Lung (tissue), 12 donors: ENCODE data around the gene SPRTN. TPM values are rescaled to one million over a fixed set of nuclear protein-coding genes. Genes with fewer than 3 reads are reported as not detected.

Experiments
- ATAC-seq: fragments of 200-7000 bp; cut with Tn5 transposase; one replicate; pipeline ENCODE4 v1.9.1; 2020; ENCODE audit warnings: moderate number of reproducible peaks; ENCODE audit not compliant: insufficient read depth, low FRiP score
- DNase-seq, 3 donors: peaks; one replicate each; pipeline ENCODE4 v3.0.0-alpha.2; 2013 to 2017
- H3K27ac ChIP-seq, 2 donors: one replicate each; pipeline ENCODE4 v1.5.1; 2013; ENCODE audit warnings: mild to moderate bottlenecking in 2 of 2, moderate library complexity in 2 of 2, control low read depth in 1 of 2, inconsistent platforms in 1 of 2, low read depth in 1 of 2, low read length in 1 of 2
- H3K27me3 ChIP-seq, 3 donors: one replicate each; pipeline ENCODE4 v1.5.1; 2013; ENCODE audit warnings: low read length in 2 of 3; ENCODE audit not compliant: control insufficient read depth in 3 of 3, insufficient read depth in 3 of 3
- H3K36me3 ChIP-seq, 4 donors: one replicate each; pipeline ENCODE4 v1.5.1; 2013; ENCODE audit warnings: low read length in 4 of 4, mild to moderate bottlenecking in 1 of 4, moderate library complexity in 1 of 4; ENCODE audit not compliant: control insufficient read depth in 4 of 4, insufficient read depth in 4 of 4
- H3K4me1 ChIP-seq, 5 donors: one replicate each; pipeline ENCODE4 v1.5.1; 2013; ENCODE audit warnings: low read length in 5 of 5, mild to moderate bottlenecking in 2 of 5, moderate library complexity in 1 of 5; ENCODE audit not compliant: control insufficient read depth in 5 of 5, insufficient read depth in 5 of 5
- H3K4me3 ChIP-seq: one replicate; pipeline ENCODE4 v1.5.1; 2013; ENCODE audit warnings: mild to moderate bottlenecking, control low read depth, moderate library complexity
- H3K9ac ChIP-seq, 2 donors: one replicate each; pipeline ENCODE4 v1.5.1; 2013; ENCODE audit warnings: low read length in 2 of 2, control low read depth in 1 of 2; ENCODE audit not compliant: insufficient read depth in 1 of 2
- H3K9me3 ChIP-seq, 4 donors: one replicate each; pipeline ENCODE4 v1.5.1; 2013; ENCODE audit warnings: low read length in 3 of 4, mild to moderate bottlenecking in 1 of 4, moderate library complexity in 1 of 4; ENCODE audit not compliant: control insufficient read depth in 4 of 4, insufficient read depth in 3 of 4
- WGBS, 2 donors: extraction: QIAGEN DNeasy Blood & Tissue Kit; methylation state at CpG; one replicate each; pipeline ENCODE4 v1.1.7; 2013; 5-methylcytosine and 5-hydroxymethylcytosine counted together
- polyA plus RNA-seq, 2 donors: library from polyadenylated mRNA; stranded (reverse); fragments of 200-250 nt; gene quantifications; one replicate each; pipeline ENCODE4 v1.2.1, GENCODE V29; 2013
- total RNA-seq, 2 donors: library from RNA; depleted of rRNA in 1 of 2; stranded (reverse); fragments of >200 nt in 1 of 2; gene quantifications; one replicate each; pipeline ENCODE4 v1.2.1, GENCODE V29; 2014 to 2021
- TF ChIP-seq, protein P1 (sequence below): IDR thresholded peaks from 2 replicates; pipeline ENCODE4 v1.5.1; 2012; ENCODE audit warnings: mild to moderate bottlenecking; ENCODE audit errors: control extremely low read depth, extremely low read depth
- donor health status: control.
- donor health status: control.
- donor health status: Bipolar disorder and iron deficiency.
- donor health status: healthy.
- donor health status: DM: yes; HTN: yes; CAD: no.

The SPRTN gene
- total and polyA plus RNA-seq, 4 donors = 3.6 to 13.5 (median 8.9) TPM

DNA sequence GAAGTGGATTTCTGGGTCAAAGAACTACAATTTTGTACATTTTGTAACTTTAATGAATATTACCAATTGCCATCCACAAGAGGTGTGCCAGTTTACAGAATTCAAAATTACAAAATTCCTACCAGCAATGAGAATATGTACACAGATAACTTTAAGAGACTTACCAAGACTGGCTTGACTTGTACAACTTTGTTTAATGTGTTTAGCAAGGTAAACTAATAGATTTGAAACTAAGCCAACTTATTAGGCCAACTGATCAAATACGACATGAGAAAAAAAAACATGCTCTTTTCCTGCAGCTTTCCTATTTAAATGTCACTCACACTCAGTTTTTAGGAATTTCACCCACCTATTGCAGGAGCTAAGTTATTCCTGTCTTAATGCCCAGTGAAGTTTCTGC is 11.8 kb upstream of the SPRTN start:
- peaks cover 0 to 1% (median 0%) of the 10 kb centered on the region in 4 donors for H3K36me3 ChIP-seq
- no peak overlapping the region for H3K9ac ChIP-seq
- ATAC-seq (no peak), DNase-seq (no peak)
- H3K27me3 ChIP-seq = no peaks in the 10 kb centered on the region
- peaks cover 0 to 4% (median 0%) of the 10 kb centered on the region in 5 donors for H3K4me1 ChIP-seq
- 63 to 70% methylated on average over 1 of the region's 1 CpG for WGBS, 2 donors
- no peaks in the 10 kb centered on the region for H3K9me3 ChIP-seq
- TF ChIP-seq, protein P1, sequence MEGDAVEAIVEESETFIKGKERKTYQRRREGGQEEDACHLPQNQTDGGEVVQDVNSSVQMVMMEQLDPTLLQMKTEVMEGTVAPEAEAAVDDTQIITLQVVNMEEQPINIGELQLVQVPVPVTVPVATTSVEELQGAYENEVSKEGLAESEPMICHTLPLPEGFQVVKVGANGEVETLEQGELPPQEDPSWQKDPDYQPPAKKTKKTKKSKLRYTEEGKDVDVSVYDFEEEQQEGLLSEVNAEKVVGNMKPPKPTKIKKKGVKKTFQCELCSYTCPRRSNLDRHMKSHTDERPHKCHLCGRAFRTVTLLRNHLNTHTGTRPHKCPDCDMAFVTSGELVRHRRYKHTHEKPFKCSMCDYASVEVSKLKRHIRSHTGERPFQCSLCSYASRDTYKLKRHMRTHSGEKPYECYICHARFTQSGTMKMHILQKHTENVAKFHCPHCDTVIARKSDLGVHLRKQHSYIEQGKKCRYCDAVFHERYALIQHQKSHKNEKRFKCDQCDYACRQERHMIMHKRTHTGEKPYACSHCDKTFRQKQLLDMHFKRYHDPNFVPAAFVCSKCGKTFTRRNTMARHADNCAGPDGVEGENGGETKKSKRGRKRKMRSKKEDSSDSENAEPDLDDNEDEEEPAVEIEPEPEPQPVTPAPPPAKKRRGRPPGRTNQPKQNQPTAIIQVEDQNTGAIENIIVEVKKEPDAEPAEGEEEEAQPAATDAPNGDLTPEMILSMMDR = no peak
- no peak overlapping the region for H3K27ac ChIP-seq
- H3K4me3 ChIP-seq = no peak overlapping the region

DNA sequence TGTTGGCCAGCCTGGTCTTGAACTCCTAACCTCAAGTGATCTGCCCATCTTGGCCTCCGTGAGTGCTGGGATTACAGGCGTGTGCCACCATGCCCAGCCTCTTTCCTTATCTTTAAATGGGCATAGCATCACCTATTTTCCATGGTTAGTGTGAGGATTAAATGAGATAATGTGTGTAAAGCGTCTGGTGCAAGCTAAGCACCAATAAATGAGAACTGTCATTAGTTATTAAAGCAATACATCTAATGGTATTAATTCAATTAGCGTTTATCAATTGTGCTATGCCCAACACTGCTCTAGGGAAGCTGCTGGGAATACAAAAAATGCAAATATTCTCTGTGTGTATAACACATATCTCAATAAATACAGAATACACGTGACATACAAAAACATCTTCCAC is 10.5 kb upstream of the SPRTN start:
- TF ChIP-seq, protein P1 = no peak
- DNase-seq = no peak
- peaks cover 0 to 4% (median 0%) of the 10 kb centered on the region in 5 donors for H3K4me1 ChIP-seq
- no peaks in the 10 kb centered on the region for H3K9me3 ChIP-seq
- no peak for ATAC-seq
- peaks cover 0 to 1% (median 0%) of the 10 kb centered on the region in 4 donors for H3K36me3 ChIP-seq
- H3K27ac ChIP-seq = no peak overlapping the region
- no peaks in the 10 kb centered on the region for H3K27me3 ChIP-seq
- no peak overlapping the region for H3K4me3 ChIP-seq
- 88 to 95% methylated on average over 5 of the region's 5 CpGs for whole genome bisulfite sequencing, 2 donors
- H3K9ac ChIP-seq = no peak overlapping the region

DNA sequence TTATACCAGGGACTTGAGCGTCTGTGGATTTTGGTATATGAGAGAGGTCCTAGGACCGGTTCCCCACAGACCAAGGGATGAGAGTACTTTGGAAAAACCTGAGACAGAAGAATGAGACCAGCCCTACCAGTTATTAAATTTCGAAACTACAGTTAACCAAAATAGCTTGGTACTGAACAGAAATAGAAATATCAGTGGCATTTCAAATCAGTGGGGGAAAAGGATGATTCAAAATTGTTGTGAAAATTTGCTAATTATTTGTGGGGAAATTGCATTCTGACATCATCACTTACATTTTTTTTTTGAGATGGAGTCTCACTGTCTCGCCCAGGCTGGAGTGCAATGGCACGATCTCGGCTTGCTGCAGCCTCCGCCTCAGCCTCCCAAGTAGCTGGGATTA is 8.6 kb upstream of the SPRTN start:
- Histone ChIP-seq H3K4me3 (no peak overlapping the region), H3K4me1 (peaks cover 0 to 15% (median 0%) of the 10 kb centered on the region in 5 donors), H3K9me3 (no peaks in the 10 kb centered on the region), H3K36me3 (peaks cover 0 to 1% (median 0%) of the 10 kb centered on the region in 4 donors), H3K9ac (no peak overlapping the region), H3K27me3 (no peaks in the 10 kb centered on the region), H3K27ac (no peak overlapping the region)
- WGBS, 2 donors = 90 to 93% methylated on average over 7 of the region's 7 CpGs
- DNase-seq = no peak
- TF ChIP-seq, protein P1 = no peak
- ATAC-seq = no peak

DNA sequence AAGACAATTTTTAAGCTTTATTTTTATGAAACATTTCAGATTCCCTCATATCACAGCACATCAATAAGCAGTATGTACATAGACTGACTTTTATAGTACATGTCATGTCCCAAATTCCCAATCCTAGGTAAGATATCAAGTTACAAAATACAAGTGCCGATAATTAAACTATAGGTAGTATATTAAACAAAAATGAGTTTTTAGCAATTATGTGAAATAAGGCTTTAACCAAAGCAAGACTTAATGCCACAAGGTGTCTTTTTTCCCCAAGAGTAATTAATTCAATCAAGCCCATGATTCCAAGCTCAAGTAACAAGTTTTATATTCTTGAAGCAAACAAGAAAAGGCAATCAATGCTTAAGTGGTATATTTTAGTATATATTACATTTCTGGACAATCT is 5.3 kb upstream of the SPRTN start:
- no peak for ATAC-seq
- Histone ChIP-seq H3K36me3 (peaks cover 0 to 3% (median under 1%) of the 10 kb centered on the region in 4 donors), H3K4me3 (no peak overlapping the region), H3K27ac (no peak overlapping the region), H3K4me1 (peaks cover 0 to 40% (median 11%) of the 10 kb centered on the region in 5 donors), H3K9me3 (peaks cover 0 to 1% (median 0%) of the 10 kb centered on the region in 4 donors), H3K27me3 (no peaks in the 10 kb centered on the region), H3K9ac (no peak overlapping the region)
- DNase-seq = no peak
- TF ChIP-seq, protein P1 = no peak
- 92 to 93% methylated on average over 1 of the region's 1 CpG for WGBS, 2 donors
